Astrocyte (in vitro differentiated cells and primary cell): ENCODE data around the gene ADAMTS16.

Source experiments
- EZH2 ChIP-seq: IDR thresholded peaks from 2 replicates; pipeline ENCODE4 v1.6.1; 2012; ENCODE audit warnings: mild to moderate bottlenecking, low read length, inconsistent platforms; ENCODE audit not compliant: insufficient read depth
- TF ChIP-seq, protein P1 (sequence below): IDR thresholded peaks from 2 replicates; pipeline ENCODE4 v1.5.1; 2011; ENCODE audit warnings: low read depth, mild to moderate bottlenecking, inconsistent platforms, low read length, moderate library complexity; ENCODE audit not compliant: insufficient read depth

DNA sequence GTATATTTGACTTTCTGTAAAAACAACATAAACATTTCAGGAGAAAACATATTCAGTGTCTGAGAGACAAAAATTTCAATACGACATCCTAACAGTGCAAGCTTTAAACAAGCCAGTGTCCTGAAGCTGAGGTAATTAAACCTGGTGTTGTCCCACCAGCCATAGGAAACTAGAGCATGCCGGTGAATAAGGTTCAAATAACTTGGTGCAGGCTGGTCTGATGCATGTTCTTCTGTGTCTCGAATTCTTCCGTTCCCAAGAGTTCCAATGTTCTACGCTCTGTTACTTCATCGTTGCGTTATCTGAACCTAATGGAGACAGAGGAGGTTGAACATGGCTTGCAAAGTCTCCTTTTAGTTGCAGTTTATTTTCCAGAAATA, 48.9 kb downstream of the ADAMTS16 start:
- TF ChIP-seq, protein P1, sequence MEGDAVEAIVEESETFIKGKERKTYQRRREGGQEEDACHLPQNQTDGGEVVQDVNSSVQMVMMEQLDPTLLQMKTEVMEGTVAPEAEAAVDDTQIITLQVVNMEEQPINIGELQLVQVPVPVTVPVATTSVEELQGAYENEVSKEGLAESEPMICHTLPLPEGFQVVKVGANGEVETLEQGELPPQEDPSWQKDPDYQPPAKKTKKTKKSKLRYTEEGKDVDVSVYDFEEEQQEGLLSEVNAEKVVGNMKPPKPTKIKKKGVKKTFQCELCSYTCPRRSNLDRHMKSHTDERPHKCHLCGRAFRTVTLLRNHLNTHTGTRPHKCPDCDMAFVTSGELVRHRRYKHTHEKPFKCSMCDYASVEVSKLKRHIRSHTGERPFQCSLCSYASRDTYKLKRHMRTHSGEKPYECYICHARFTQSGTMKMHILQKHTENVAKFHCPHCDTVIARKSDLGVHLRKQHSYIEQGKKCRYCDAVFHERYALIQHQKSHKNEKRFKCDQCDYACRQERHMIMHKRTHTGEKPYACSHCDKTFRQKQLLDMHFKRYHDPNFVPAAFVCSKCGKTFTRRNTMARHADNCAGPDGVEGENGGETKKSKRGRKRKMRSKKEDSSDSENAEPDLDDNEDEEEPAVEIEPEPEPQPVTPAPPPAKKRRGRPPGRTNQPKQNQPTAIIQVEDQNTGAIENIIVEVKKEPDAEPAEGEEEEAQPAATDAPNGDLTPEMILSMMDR, result no peak
- no peak for TF ChIP-seq EZH2
